Erythroblast (primary cell): Measurements from ENCODE around the gene MAP3K4.

ENCODE experiments used
- GATA1 ChIP-seq: IDR thresholded peaks from 2 replicates; pipeline ENCODE4 v1.6.1; 2011; ENCODE audit warnings: low read depth, mild to moderate bottlenecking, control low read depth, low read length, moderate library complexity
- POLR2A ChIP-seq: IDR thresholded peaks from 2 replicates; pipeline ENCODE4 v1.6.1; 2011; ENCODE audit warnings: mild to moderate bottlenecking, low read length

GRCh38 chr6:160965893-160966292, 25.7 kb upstream of the MAP3K4 start:
- TF ChIP-seq POLR2A (no peak), GATA1 (no peak)
